Cortex of kidney (tissue), 1 donor: Measurements from ENCODE around the gene GJB1.
"Not testable (repeated sequence)": the region's sequence is repeated elsewhere in the genome, so short reads cannot be mapped to it uniquely, and the experiment has no call there.

Experiments
- DNase-seq: peaks from one replicate; lab custom pipeline; 2025; lab: John Stamatoyannopoulos, UW

GJB1 gene

DNA sequence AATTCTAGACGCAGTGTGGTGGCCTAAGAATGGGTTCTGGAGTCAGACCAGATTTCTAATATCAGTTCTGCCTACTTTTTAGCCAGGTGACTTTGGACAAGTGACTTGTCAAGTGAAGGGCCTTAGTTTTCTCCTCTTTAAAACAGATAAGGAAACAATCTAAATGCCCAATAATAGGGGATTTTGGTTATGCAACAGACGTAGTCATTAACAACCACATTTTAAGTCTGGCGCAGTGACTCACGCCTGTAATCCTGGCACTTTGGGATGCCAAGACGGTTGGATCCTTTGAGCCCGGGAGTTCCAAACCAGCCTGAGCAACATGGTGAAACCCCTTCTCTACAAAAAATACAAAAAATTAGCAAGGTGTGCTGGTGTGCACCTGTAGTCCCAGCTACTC is 33.0 kb downstream of the GJB1 start:
- DNase-seq, result no peak

- DNase-seq, result no peak
These were observed 33.8 kb downstream of the GJB1 start for GRCh38 chrX:71256856-71257255.

GRCh38 chrX:71268624-71269023 is 45.6 kb downstream of the GJB1 start:
- DNase-seq, result not testable (repeated sequence)

- no peak for DNase-seq
These were observed 46.9 kb downstream of the GJB1 start for GRCh38 chrX:71269801-71270395.

GRCh38 chrX:71272313-71272712 is 49.3 kb downstream of the GJB1 start:
- DNase-seq, result not testable (repeated sequence)
